Activated CD4-positive, alpha-beta T cell treated with anti-CD3 and anti-CD28 coated beads for 36 hours (primary cell): ENCODE data around the gene MARF1. TPM values are rescaled to one million over a fixed set of nuclear protein-coding genes. Genes with fewer than 3 reads are reported as not detected.

Experiments
- ATAC-seq: fragments of 200-7000 bp; cut with Tn5 transposase; one replicate; pipeline ENCODE4 v1.10.0; 2021; ENCODE audit warnings: mild to moderate bottlenecking, moderate library complexity
- CTCF ChIA-PET: fragments of 350-600 bp; sonication (Branson Sonifier 250); formaldehyde crosslinking; loops from one replicate; lab custom pipeline; 2021; ENCODE audit warnings: antibody characterized with exemption; lab: Charles Lee
- POLR2A ChIA-PET: fragments of 350-600 bp; sonication (Branson Sonifier 250); formaldehyde crosslinking; loops from one replicate; lab custom pipeline; 2021; ENCODE audit warnings: antibody characterized with exemption, inconsistent platforms; lab: Charles Lee
- DNase-seq: peaks from one replicate; pipeline ENCODE4 v3.0.0-alpha.2; 2020
- H3K27ac Mint-ChIP-seq: one replicate; pipeline ENCODE4 v1.8.0; 2021; ENCODE audit warnings: mixed read lengths
- H3K27me3 Mint-ChIP-seq: one replicate; pipeline ENCODE4 v1.8.0; 2021; ENCODE audit warnings: mixed read lengths
- H3K36me3 Mint-ChIP-seq: one replicate; pipeline ENCODE4 v1.8.0; 2021; ENCODE audit warnings: low read depth, mixed read lengths
- H3K4me1 Mint-ChIP-seq: one replicate; pipeline ENCODE4 v1.8.0; 2021; ENCODE audit warnings: mixed read lengths
- H3K4me3 Mint-ChIP-seq: one replicate; pipeline ENCODE4 v1.8.0; 2021; ENCODE audit warnings: mild to moderate bottlenecking, moderate library complexity, mixed read lengths
- H3K9me3 Mint-ChIP-seq: one replicate; pipeline ENCODE4 v1.8.0; 2021; ENCODE audit warnings: low read depth, mixed read lengths
- intact Hi-C, 2 experiments: fragments of 100-400 bp; cut with DNase I in 1 of 2; cut with micrococcal nuclease in 1 of 2; formaldehyde crosslinking; loops; one replicate each; pipeline versions ENCODE4 v1.14.2 to v1.15.1; 2022 to 2024; cut with DNase I, micrococcal nuclease
- total RNA-seq, 2 experiments: library from RNA; stranded (reverse); gene quantifications; one replicate each; pipeline ENCODE4 v1.2.3, GENCODE V29; 2021

Gene MARF1
- total RNA-seq, 2 experiments from 2014 or later, result 50.2 to 72.5 TPM

DNA sequence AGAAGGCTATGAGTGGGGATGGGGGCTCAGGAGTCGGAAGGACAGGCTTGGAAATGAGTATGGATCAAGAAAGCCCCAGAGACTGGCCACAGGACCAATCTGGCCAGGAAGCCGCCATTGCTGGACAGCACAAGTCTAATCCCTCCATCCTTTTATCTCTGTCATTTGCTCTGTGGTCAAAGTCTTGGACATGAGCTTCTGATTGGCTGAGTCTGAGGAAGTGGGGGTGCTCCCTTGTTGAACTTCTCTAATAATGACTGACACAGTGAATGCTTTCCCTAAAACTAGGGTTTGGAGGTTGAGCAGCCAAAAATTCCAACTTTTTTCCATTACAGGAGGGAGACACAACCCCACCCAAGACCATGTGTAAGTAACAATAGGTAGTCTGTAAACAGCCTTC, 97.4 kb downstream of the MARF1 start:
- ATAC-seq (no peak), DNase-seq (no peak)
- ChIA-PET CTCF (no interaction called here), POLR2A (no interaction called here)
- H3K4me1 Mint-ChIP-seq, result peaks cover 7% of the 10 kb centered on the region
- H3K4me3 Mint-ChIP-seq, result no peak overlapping the region
- no peaks in the 10 kb centered on the region for H3K36me3 Mint-ChIP-seq
- intact Hi-C loops, result no loop called here
- H3K27me3 Mint-ChIP-seq, result peaks cover 2% of the 10 kb centered on the region
- H3K9me3 Mint-ChIP-seq, result no peaks in the 10 kb centered on the region
- no peak overlapping the region for H3K27ac Mint-ChIP-seq

DNA sequence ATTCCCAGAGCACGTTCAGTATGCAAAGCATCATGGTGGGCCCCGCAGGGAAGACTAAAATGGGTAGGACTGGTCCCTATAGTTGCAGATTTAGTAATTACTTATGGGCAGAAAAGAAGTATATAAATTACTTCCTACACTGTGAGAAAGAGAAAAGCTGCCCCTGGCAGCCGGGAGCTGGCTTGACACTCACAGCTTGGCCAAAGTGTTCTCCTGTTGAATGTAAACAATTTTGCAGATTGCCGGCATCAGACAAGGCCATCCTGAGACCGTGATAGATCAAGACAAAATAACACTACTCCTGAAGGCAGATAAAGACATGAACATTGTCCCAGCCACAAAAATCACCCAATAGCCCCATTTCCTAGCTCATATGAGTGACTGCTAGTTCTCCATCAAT, 98.5 kb downstream of the MARF1 start:
- intact Hi-C loops, result no loop called here
- H3K27me3 Mint-ChIP-seq, result peaks cover 2% of the 10 kb centered on the region
- H3K36me3 Mint-ChIP-seq, result no peaks in the 10 kb centered on the region
- CTCF ChIA-PET, result no interaction called here
- ATAC-seq, result no peak
- H3K27ac Mint-ChIP-seq, result no peak overlapping the region
- peaks cover 7% of the 10 kb centered on the region for H3K4me1 Mint-ChIP-seq
- no peaks in the 10 kb centered on the region for H3K9me3 Mint-ChIP-seq
- POLR2A ChIA-PET, result no interaction called here
- H3K4me3 Mint-ChIP-seq, result no peak overlapping the region
- DNase-seq, result no peak

Other genes starting within 250 kb of the MARF1 start
- gene MPV17L, start 247.4 kb downstream of the MARF1 start, total RNA-seq, result not detected
- 10 to 100 TPM; 10.1 to 11.6 TPM for gene BMERB1, start 208.6 kb downstream of the MARF1 start, total RNA-seq
- 100 to 1,000 TPM; 107 to 117 TPM for gene NDE1, start 7.1 kb upstream of the MARF1 start, total RNA-seq
- not detected for gene MYH11, start 213.9 kb upstream of the MARF1 start, total RNA-seq
- 10 to 100 TPM; 39.3 to 51.0 TPM for gene CEP20, start 245.4 kb upstream of the MARF1 start, total RNA-seq